ENCODE measurements around the gene NAV1.

- no peak for TF ChIP-seq CTCF (IDR thresholded peaks at IDR 0.05)
- no peak for TF ChIP-seq POLR2A (IDR thresholded peaks at IDR 0.05)
These were observed 16.1 kb downstream of the NAV1 start for GRCh38 chr1:201554789-201555592.
